HepG2 (cell line): Measurements from ENCODE around the gene MSANTD1. TPM values are rescaled to one million over a fixed set of nuclear protein-coding genes. Genes with fewer than 3 reads are reported as not detected.

Source experiments
- AHR ChIP-seq: IDR thresholded peaks from 2 replicates; pipeline ENCODE4 v1.6.1; 2018; ENCODE audit warnings: missing genetic modification reagents, missing compliant biosample characterization
- ATF3 ChIP-seq: sonication (generic); formaldehyde crosslinking; IDR thresholded peaks from 2 replicates; pipeline ENCODE4 v1.4.0; 2020; ENCODE audit warnings: missing genetic modification reagents
- ATF7 ChIP-seq, 2 experiments: fragments of 450-650 bp in 1 of 2; sonication (generic) in 1 of 2; formaldehyde crosslinking in 1 of 2; IDR thresholded peaks; 2 replicates each; pipeline versions ENCODE4 v1.4.0 to v1.6.1; 2016 to 2020; ENCODE audit warnings: antibody characterized with exemption in 1 of 2, mild to moderate bottlenecking in 1 of 2, missing genetic modification reagents in 1 of 2
- GABPB1 ChIP-seq: IDR thresholded peaks from 2 replicates; pipeline ENCODE4 v1.6.1; 2016; ENCODE audit warnings: mild to moderate bottlenecking, missing genetic modification reagents, moderate library complexity, missing compliant biosample characterization
- MBD4 ChIP-seq: IDR thresholded peaks from 2 replicates; pipeline ENCODE4 v1.6.1; 2012; ENCODE audit warnings: low read length, inconsistent platforms, borderline replicate concordance
- MXI1 ChIP-seq: IDR thresholded peaks from 3 replicates; pipeline ENCODE4 v1.6.1; 2012; ENCODE audit warnings: low read depth, low read length, inconsistent platforms, borderline replicate concordance
- NAIF1 ChIP-seq: sonication (generic); formaldehyde crosslinking; IDR thresholded peaks from 2 replicates; pipeline ENCODE4 v1.5.0; 2020; ENCODE audit warnings: mild to moderate bottlenecking, missing genetic modification reagents, borderline replicate concordance
- NR2F2 ChIP-seq: IDR thresholded peaks from 2 replicates; pipeline ENCODE4 v1.6.1; 2012; ENCODE audit warnings: low read depth, inconsistent platforms, borderline replicate concordance
- REPIN1 ChIP-seq: sonication (generic); formaldehyde crosslinking; IDR thresholded peaks from 2 replicates; pipeline ENCODE4 v1.8.0; 2022; ENCODE audit warnings: missing genetic modification reagents, low read depth, mild to moderate bottlenecking, borderline replicate concordance
- RFXAP ChIP-seq: sonication (generic); formaldehyde crosslinking; IDR thresholded peaks from 2 replicates; pipeline ENCODE4 v1.4.0; 2020; ENCODE audit warnings: missing genetic modification reagents, borderline replicate concordance
- SP2 ChIP-seq: sonication (generic); formaldehyde crosslinking; IDR thresholded peaks from 2 replicates; pipeline ENCODE4 v1.5.1; 2020; ENCODE audit warnings: mild to moderate bottlenecking, missing genetic modification reagents
- TFDP1 ChIP-seq: IDR thresholded peaks from 2 replicates; pipeline ENCODE4 v1.6.1; 2016; ENCODE audit warnings: missing compliant biosample characterization, missing genetic modification reagents, borderline replicate concordance
- YEATS4 ChIP-seq: sonication (generic); formaldehyde crosslinking; IDR thresholded peaks from 2 replicates; pipeline ENCODE4 v1.4.0; 2020; ENCODE audit warnings: missing genetic modification reagents, borderline replicate concordance
- ZNF556 ChIP-seq: sonication (generic); formaldehyde crosslinking; IDR thresholded peaks from 2 replicates; pipeline ENCODE4 v1.4.0; 2020; ENCODE audit warnings: mild to moderate bottlenecking, missing genetic modification reagents, borderline replicate concordance
- ZNF614 ChIP-seq: IDR thresholded peaks from 2 replicates; pipeline ENCODE4 v1.6.1; 2018; ENCODE audit warnings: missing biosample characterization, missing genetic modification reagents, inconsistent platforms, borderline replicate concordance
- ZNF687 ChIP-seq: sonication (generic); formaldehyde crosslinking; IDR thresholded peaks from 2 replicates; pipeline ENCODE4 v1.5.1; 2020; ENCODE audit warnings: mild to moderate bottlenecking, missing genetic modification reagents, moderate library complexity
- ZNF749 ChIP-seq: sonication (generic); formaldehyde crosslinking; IDR thresholded peaks from 2 replicates; pipeline ENCODE4 v1.8.0; 2022; ENCODE audit warnings: mild to moderate bottlenecking, missing genetic modification reagents, moderate library complexity, borderline replicate concordance
- ZNF773 ChIP-seq: sonication (generic); formaldehyde crosslinking; IDR thresholded peaks from 2 replicates; pipeline ENCODE4 v1.4.0; 2020; ENCODE audit warnings: missing genetic modification reagents, borderline replicate concordance
- polyA plus RNA-seq, 8 experiments: library from polyadenylated mRNA; depleted of rRNA in 3 of 8; stranded (reverse) in 7 of 8; unstranded in 1 of 8; fragments of >200 nt; fragmentation: Illumina TruSeq in 4 of 8; extraction: Trizol in 4 of 8; gene quantifications; 2 replicates each; pipeline versions ENCODE4 v1.2.1 to v1.2.3, GENCODE V29; 2011 to 2016; ENCODE audit warnings: low read depth in 4 of 8, missing spikeins in 1 of 8, mixed read lengths in 1 of 8; ENCODE audit not compliant: insufficient read depth in 1 of 8
- total RNA-seq, 5 experiments: library from RNA; depleted of rRNA; stranded (reverse); fragments of >200 nt; fragmentation: Illumina TruSeq; extraction: Trizol; gene quantifications; 2 replicates each; pipeline ENCODE4 v1.2.3, GENCODE V29; 2016; ENCODE audit warnings: low read depth in 1 of 5

The MSANTD1 gene
- total and polyA plus RNA-seq, 2 of the 13 experiments (the other 11 are each of a cell fraction or from before 2014, with no cell fraction given) = 0.22 to 0.40 TPM

GRCh38 chr4:3285558-3286334 is 36.8 kb downstream of the MSANTD1 start (continued):
- TF ChIP-seq ZNF556 (CRISPR knock-in tag) = 0 out of 2 replicates have a peak, but pooled peaks have one; percentile 74
- peak; percentile 84 for TF ChIP-seq GABPB1 (CRISPR knock-in tag)
- TF ChIP-seq MBD4 = no peak
- no peak for TF ChIP-seq ZNF773 (CRISPR knock-in tag)
- peak; percentile 84; the same call in 1 of the 3 replicates for TF ChIP-seq MXI1
- TF ChIP-seq TFDP1 (CRISPR knock-in tag) = peak; percentile 91
- TF ChIP-seq ZNF749 (CRISPR knock-in tag) = 0 out of 2 replicates have a peak, but pooled peaks have one; percentile 26
- peak; percentile 38; the same call in 1 of the 2 replicates for TF ChIP-seq REPIN1 (CRISPR knock-in tag)
- peak; percentile 5 for TF ChIP-seq ATF3 (CRISPR knock-in tag)
- peak; percentile 66 for TF ChIP-seq RFXAP (CRISPR knock-in tag)
- no peak for TF ChIP-seq ATF7 (IDR thresholded peaks at IDR 0.05)
- TF ChIP-seq ATF7 (CRISPR knock-in tag; IDR thresholded peaks at IDR 0.05) = peak; percentile 29; the same call in 1 of the 2 replicates
- no peak for TF ChIP-seq NR2F2
- no peak for TF ChIP-seq ZNF614 (CRISPR knock-in tag)
- TF ChIP-seq ZNF687 (CRISPR knock-in tag) = peak; percentile 98
- TF ChIP-seq SP2 (CRISPR knock-in tag) = peak; percentile 28; the same call in 1 of the 2 replicates
- peak; percentile 73; the same call in 1 of the 2 replicates for TF ChIP-seq NAIF1 (CRISPR knock-in tag)
- TF ChIP-seq YEATS4 (CRISPR knock-in tag) = peak; percentile 80; the same call in 1 of the 2 replicates
- TF ChIP-seq AHR (CRISPR knock-in tag) = peak; percentile 35; the same call in 1 of the 2 replicates
